ENCODE data around the gene HES2. TPM values are rescaled to one million over a fixed set of nuclear protein-coding genes. Genes with fewer than 3 reads are reported as not detected.
"Not testable (repeated sequence)": the region's sequence is repeated elsewhere in the genome, so short reads cannot be mapped to it uniquely, and the experiment has no call there.

The HES2 gene
- total and polyA plus RNA-seq, 2 experiments from 2014 or later: 1.6 to 2.1 TPM

- 0 out of 3 replicates have a peak, but pooled peaks cover 5% of the 10 kb centered on the region for H3K9me3 Mint-ChIP-seq
- H3K4me3 ChIP-seq: no peak overlapping the region
- peaks cover 8% of the 10 kb centered on the region for H3K27me3 Mint-ChIP-seq (ENCODE audit: insufficient read depth, low read depth, poor library complexity)
- no peak overlapping the region for H3K27ac ChIP-seq (ENCODE audit: low read depth)
- H3K27ac Mint-ChIP-seq: no peak overlapping the region
- ATAC-seq (no peak), DNase-seq (ENCODE audit: low spot score) (no peak)
- 0 out of 2 replicates have a peak, but pooled peaks cover 7% of the 10 kb centered on the region for H3F3A ChIP-seq (replicated peaks; ENCODE audit: low read depth)
- H3K4me2 ChIP-seq: no peak overlapping the region
- H3K36me3 Mint-ChIP-seq (ENCODE audit: low read depth): peaks cover 13% of the 10 kb centered on the region
- no peak overlapping the region for H3K4me3 Mint-ChIP-seq
- H3K4me1 Mint-ChIP-seq: peaks cover 11% of the 10 kb centered on the region
- H3K9me2 ChIP-seq (ENCODE audit: insufficient read depth): no peaks in the 10 kb centered on the region
- no peaks in the 10 kb centered on the region for H3K27me3 ChIP-seq (ENCODE audit: insufficient read depth)
- peaks cover 4% of the 10 kb centered on the region; the same call in 1 of the 2 replicates for H3K4me1 ChIP-seq (ENCODE audit: insufficient read depth)
- no peak overlapping the region for H2AFZ ChIP-seq
- H3K36me3 ChIP-seq (ENCODE audit: insufficient read depth): no peaks in the 10 kb centered on the region
- TF ChIP-seq, protein P1, sequence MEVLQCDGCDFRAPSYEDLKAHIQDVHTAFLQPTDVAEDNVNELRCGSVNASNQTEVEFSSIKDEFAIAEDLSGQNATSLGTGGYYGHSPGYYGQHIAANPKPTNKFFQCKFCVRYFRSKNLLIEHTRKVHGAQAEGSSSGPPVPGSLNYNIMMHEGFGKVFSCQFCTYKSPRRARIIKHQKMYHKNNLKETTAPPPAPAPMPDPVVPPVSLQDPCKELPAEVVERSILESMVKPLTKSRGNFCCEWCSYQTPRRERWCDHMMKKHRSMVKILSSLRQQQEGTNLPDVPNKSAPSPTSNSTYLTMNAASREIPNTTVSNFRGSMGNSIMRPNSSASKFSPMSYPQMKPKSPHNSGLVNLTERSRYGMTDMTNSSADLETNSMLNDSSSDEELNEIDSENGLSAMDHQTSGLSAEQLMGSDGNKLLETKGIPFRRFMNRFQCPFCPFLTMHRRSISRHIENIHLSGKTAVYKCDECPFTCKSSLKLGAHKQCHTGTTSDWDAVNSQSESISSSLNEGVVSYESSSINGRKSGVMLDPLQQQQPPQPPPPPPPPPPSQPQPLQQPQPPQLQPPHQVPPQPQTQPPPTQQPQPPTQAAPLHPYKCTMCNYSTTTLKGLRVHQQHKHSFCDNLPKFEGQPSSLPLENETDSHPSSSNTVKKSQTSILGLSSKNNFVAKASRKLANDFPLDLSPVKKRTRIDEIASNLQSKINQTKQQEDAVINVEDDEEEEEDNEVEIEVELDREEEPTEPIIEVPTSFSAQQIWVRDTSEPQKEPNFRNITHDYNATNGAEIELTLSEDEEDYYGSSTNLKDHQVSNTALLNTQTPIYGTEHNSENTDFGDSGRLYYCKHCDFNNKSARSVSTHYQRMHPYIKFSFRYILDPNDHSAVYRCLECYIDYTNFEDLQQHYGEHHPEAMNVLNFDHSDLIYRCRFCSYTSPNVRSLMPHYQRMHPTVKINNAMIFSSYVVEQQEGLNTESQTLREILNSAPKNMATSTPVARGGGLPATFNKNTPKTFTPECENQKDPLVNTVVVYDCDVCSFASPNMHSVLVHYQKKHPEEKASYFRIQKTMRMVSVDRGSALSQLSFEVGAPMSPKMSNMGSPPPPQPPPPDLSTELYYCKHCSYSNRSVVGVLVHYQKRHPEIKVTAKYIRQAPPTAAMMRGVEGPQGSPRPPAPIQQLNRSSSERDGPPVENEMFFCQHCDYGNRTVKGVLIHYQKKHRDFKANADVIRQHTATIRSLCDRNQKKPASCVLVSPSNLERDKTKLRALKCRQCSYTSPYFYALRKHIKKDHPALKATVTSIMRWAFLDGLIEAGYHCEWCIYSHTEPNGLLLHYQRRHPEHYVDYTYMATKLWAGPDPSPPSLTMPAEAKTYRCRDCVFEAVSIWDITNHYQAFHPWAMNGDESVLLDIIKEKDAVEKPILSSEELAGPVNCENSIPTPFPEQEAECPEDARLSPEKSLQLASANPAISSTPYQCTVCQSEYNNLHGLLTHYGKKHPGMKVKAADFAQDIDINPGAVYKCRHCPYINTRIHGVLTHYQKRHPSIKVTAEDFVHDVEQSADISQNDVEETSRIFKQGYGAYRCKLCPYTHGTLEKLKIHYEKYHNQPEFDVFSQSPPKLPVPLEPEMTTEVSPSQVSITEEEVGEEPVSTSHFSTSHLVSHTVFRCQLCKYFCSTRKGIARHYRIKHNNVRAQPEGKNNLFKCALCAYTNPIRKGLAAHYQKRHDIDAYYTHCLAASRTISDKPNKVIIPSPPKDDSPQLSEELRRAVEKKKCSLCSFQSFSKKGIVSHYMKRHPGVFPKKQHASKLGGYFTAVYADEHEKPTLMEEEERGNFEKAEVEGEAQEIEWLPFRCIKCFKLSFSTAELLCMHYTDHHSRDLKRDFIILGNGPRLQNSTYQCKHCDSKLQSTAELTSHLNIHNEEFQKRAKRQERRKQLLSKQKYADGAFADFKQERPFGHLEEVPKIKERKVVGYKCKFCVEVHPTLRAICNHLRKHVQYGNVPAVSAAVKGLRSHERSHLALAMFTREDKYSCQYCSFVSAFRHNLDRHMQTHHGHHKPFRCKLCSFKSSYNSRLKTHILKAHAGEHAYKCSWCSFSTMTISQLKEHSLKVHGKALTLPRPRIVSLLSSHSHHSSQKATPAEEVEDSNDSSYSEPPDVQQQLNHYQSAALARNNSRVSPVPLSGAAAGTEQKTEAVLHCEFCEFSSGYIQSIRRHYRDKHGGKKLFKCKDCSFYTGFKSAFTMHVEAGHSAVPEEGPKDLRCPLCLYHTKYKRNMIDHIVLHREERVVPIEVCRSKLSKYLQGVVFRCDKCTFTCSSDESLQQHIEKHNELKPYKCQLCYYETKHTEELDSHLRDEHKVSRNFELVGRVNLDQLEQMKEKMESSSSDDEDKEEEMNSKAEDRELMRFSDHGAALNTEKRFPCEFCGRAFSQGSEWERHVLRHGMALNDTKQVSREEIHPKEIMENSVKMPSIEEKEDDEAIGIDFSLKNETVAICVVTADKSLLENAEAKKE (CRISPR knock-in tag; IDR thresholded peaks at IDR 0.05): no peak
- TF ChIP-seq, protein P2, sequence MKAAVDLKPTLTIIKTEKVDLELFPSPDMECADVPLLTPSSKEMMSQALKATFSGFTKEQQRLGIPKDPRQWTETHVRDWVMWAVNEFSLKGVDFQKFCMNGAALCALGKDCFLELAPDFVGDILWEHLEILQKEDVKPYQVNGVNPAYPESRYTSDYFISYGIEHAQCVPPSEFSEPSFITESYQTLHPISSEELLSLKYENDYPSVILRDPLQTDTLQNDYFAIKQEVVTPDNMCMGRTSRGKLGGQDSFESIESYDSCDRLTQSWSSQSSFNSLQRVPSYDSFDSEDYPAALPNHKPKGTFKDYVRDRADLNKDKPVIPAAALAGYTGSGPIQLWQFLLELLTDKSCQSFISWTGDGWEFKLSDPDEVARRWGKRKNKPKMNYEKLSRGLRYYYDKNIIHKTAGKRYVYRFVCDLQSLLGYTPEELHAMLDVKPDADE (IDR thresholded peaks at IDR 0.05): no peak
- TF ChIP-seq CREB1 (CRISPR knock-in tag; IDR thresholded peaks at IDR 0.05; ENCODE audit: low read depth) (no peak), EZH2phosphoT487 (IDR thresholded peaks at IDR 0.05; ENCODE audit: unreplicated experiment) (no peak), JUNB (IDR thresholded peaks at IDR 0.05; ENCODE audit: unreplicated experiment) (no peak), STAT1 (IDR thresholded peaks at IDR 0.05; ENCODE audit: unreplicated experiment) (no peak), CTCF (conservative IDR thresholded peaks at IDR 0.05; ENCODE audit: low read depth in 2 of 2) (peak; percentile 13 to 61; a peak in 2 of 4 replicates)
- H3K79me2 ChIP-seq (replicated peaks; ENCODE audit: insufficient read depth): peaks cover 7% of the 10 kb centered on the region
- peaks cover under 1% of the 10 kb centered on the region; the same call in 1 of the 2 replicates for H4K20me1 ChIP-seq (replicated peaks; ENCODE audit: insufficient read depth)
These were observed 22.7 kb downstream of the HES2 start for GRCh38 chr1:6396998-6397397.

DNA sequence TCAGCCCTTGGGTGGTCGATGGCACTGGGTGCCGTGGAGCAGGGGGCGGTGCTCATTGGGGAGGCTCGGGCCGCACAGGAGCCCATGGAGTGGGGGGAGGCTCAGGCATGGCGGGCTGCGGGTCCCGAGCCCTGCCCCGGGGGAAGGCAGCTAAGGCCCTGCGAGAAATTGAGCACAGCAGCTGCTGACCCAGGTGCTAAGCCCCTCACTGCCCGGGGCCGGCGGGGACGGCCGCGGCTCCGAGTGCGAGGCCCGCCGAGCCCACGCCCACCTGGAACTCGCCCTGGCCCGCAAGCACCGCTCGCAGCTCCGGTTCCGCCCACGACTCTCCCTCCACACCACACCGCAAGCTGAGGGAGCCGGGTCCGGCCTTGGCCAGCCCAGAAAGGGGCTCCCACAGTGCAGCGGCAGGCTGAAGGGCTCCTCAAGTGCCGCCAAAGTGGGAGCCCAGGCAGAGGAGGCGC lies 23.9 kb downstream of the HES2 start:
- Mint-ChIP-seq H3K4me1 (peaks cover 16% of the 10 kb centered on the region), H3K27me3 (ENCODE audit: insufficient read depth, low read depth, poor library complexity) (peaks cover 11% of the 10 kb centered on the region), H3K36me3 (ENCODE audit: low read depth) (peaks cover 15% of the 10 kb centered on the region)
- H2AFZ ChIP-seq; H3K4me3 ChIP-seq; ATAC-seq; H3K36me3 ChIP-seq (ENCODE audit: insufficient read depth); H3K27ac ChIP-seq (ENCODE audit: low read depth); H3K27me3 ChIP-seq (ENCODE audit: insufficient read depth); H3K4me1 ChIP-seq (ENCODE audit: insufficient read depth); H3K4me2 ChIP-seq; DNase-seq (ENCODE audit: low spot score); H3K27ac Mint-ChIP-seq; H3K9me2 ChIP-seq (ENCODE audit: insufficient read depth); H3K9me3 Mint-ChIP-seq; H3K4me3 Mint-ChIP-seq: not testable (repeated sequence)
- peaks cover 13% of the 10 kb centered on the region for H4K20me1 ChIP-seq (replicated peaks; ENCODE audit: insufficient read depth)
- H3K79me2 ChIP-seq (replicated peaks; ENCODE audit: insufficient read depth): peaks cover 19% of the 10 kb centered on the region
- H3F3A ChIP-seq (replicated peaks; ENCODE audit: low read depth): 0 out of 2 replicates have a peak, but pooled peaks cover 10% of the 10 kb centered on the region

DNA sequence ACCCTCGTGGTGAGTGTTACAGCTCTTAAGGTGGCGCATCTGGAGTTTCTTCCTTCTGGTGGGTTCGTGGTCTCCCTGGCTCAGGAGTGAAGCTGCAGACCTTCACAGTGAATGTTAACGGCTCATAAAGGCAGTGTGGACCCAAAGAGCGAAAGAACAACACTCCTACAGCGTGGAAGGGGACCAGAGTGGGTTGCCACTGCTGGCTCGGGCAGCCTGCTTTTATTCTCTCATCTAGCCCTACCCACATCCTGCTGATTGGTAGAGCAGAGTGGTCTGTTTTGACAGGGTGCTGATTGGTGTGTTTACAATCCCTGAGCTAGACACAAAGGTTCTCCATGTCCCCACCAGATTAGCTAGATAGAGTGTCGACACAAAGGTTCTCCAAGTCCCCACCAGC lies 24.6 kb downstream of the HES2 start:
- 0 out of 2 replicates have a peak, but pooled peaks cover 10% of the 10 kb centered on the region for H3F3A ChIP-seq (replicated peaks; ENCODE audit: low read depth)
- not testable (repeated sequence) for H3K9me2 ChIP-seq (ENCODE audit: insufficient read depth); ATAC-seq; H3K27ac ChIP-seq (ENCODE audit: low read depth); H3K4me1 ChIP-seq (ENCODE audit: insufficient read depth); H3K27me3 ChIP-seq (ENCODE audit: insufficient read depth); H3K9me3 Mint-ChIP-seq; H3K4me3 ChIP-seq; DNase-seq (ENCODE audit: low spot score); H3K36me3 ChIP-seq (ENCODE audit: insufficient read depth); H3K4me2 ChIP-seq; H2AFZ ChIP-seq; H3K27ac Mint-ChIP-seq
- H3K79me2 ChIP-seq (replicated peaks; ENCODE audit: insufficient read depth): peaks cover 26% of the 10 kb centered on the region
- Mint-ChIP-seq H3K27me3 (ENCODE audit: insufficient read depth, low read depth, poor library complexity) (peaks cover 11% of the 10 kb centered on the region), H3K4me3 (peak overlapping the region; percentile 34), H3K4me1 (peaks cover 16% of the 10 kb centered on the region), H3K36me3 (ENCODE audit: low read depth) (peaks cover 19% of the 10 kb centered on the region)
- H4K20me1 ChIP-seq (replicated peaks; ENCODE audit: insufficient read depth): peaks cover 16% of the 10 kb centered on the region
